Loucy (cell line): ENCODE results near the gene SLC28A1.

ENCODE experiments used
- H2AFZ ChIP-seq: fragments of 200-600 bp; sonication (generic); 2 replicates; pipeline ENCODE4 v1.6.0; 2016; ENCODE audit warnings: antibody characterized with exemption, mild to moderate bottlenecking, low read length, moderate library complexity
- H3F3A ChIP-seq: fragments of 200-600 bp; 2 replicates; pipeline ENCODE4 v1.6.0; 2016; ENCODE audit warnings: antibody characterized with exemption, low read depth, mild to moderate bottlenecking
- H3K27me3 ChIP-seq: fragments of 200-600 bp; sonication (generic); 2 replicates; pipeline ENCODE4 v1.6.1; 2014; ENCODE audit warnings: low read length, mild to moderate bottlenecking; ENCODE audit not compliant: insufficient read depth, poor library complexity, severe bottlenecking
- H3K36me3 ChIP-seq: fragments of 200-600 bp; sonication (generic); 2 replicates; pipeline ENCODE4 v1.6.1; 2016; ENCODE audit warnings: low read length; ENCODE audit not compliant: insufficient read depth
- H3K4me1 ChIP-seq: fragments of 200-600 bp; sonication (generic); 2 replicates; pipeline ENCODE4 v1.5.1; 2014; ENCODE audit warnings: low read length, mild to moderate bottlenecking; ENCODE audit not compliant: insufficient read depth, poor library complexity, severe bottlenecking
- H3K4me2 ChIP-seq: fragments of 200-600 bp; sonication (generic); 2 replicates; pipeline ENCODE4 v1.6.0; 2014; ENCODE audit warnings: antibody characterized with exemption, low read length, low read depth, mild to moderate bottlenecking; ENCODE audit not compliant: poor library complexity, severe bottlenecking
- H3K4me3 ChIP-seq: fragments of 200-600 bp; sonication (generic); 2 replicates; pipeline ENCODE4 v1.5.1; 2014; ENCODE audit warnings: low read length, mild to moderate bottlenecking, mixed read lengths; ENCODE audit not compliant: poor library complexity, severe bottlenecking
- H3K79me2 ChIP-seq: fragments of 200-600 bp; sonication (generic); 2 replicates; pipeline ENCODE4 v1.6.1; 2014; ENCODE audit warnings: low read length; ENCODE audit not compliant: insufficient read depth
- H3K9ac ChIP-seq: fragments of 200-600 bp; sonication (generic); 2 replicates; pipeline ENCODE4 v1.6.0; 2014; ENCODE audit warnings: mild to moderate bottlenecking, low read depth, low read length, moderate library complexity; ENCODE audit not compliant: poor library complexity, severe bottlenecking
- H3K9me2 ChIP-seq: fragments of 200-600 bp; sonication (generic); replicated peaks from 2 replicates; pipeline ENCODE4 v1.6.1; 2016; ENCODE audit warnings: low read depth, low read length, mixed read lengths
- H3K9me3 ChIP-seq: fragments of 200-600 bp; sonication (generic); 2 replicates; pipeline ENCODE4 v1.6.1; 2014; ENCODE audit warnings: mild to moderate bottlenecking, antibody characterized with exemption, low read length, low read depth; ENCODE audit not compliant: insufficient read depth
- H4K20me1 ChIP-seq: fragments of 200-600 bp; sonication (generic); 2 replicates; pipeline ENCODE4 v1.6.0; 2014; ENCODE audit warnings: antibody characterized with exemption, low read length, mild to moderate bottlenecking; ENCODE audit not compliant: insufficient read depth, poor library complexity, severe bottlenecking
- EZH2phosphoT487 ChIP-seq: fragments of 200-600 bp; IDR thresholded peaks from 2 replicates; pipeline ENCODE4 v1.6.1; 2018; ENCODE audit warnings: antibody characterized with exemption, mild to moderate bottlenecking, moderate library complexity, borderline replicate concordance
- TF ChIP-seq, protein P1 (sequence below): fragments of 200-600 bp; sonication (generic); conservative IDR thresholded peaks from 2 replicates; pipeline ENCODE4 v1.5.1; 2014; ENCODE audit warnings: mild to moderate bottlenecking, antibody characterized with exemption, low read length

Gene SLC28A1

DNA sequence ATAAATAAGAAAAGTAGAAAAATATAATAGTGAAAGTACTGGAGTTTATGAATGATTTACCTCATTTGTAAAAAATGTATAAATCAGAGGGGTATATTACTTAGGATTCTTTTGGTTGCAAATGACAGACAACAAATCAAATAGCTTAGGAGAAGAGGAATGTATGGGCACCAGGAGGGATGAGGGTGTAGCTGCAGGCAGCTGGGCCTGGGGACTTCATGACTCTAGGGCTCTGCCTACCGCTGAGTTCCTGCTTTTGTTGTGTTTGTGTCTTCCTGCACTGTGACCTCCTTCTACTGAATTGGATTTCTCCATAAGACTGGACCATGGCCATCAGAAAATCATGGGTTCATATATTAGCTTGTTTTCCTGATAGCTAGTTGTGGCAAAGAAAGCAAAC, 69.3 kb downstream of the SLC28A1 start:
- Histone ChIP-seq H3K9ac (no peak overlapping the region), H3F3A (no peaks in the 10 kb centered on the region), H3K36me3 (no peaks in the 10 kb centered on the region), H3K9me2 (no peaks in the 10 kb centered on the region), H4K20me1 (no peaks in the 10 kb centered on the region), H3K4me1 (no peaks in the 10 kb centered on the region), H2AFZ (no peak overlapping the region; the same call in 1 of the 2 replicates), H3K4me3 (no peak overlapping the region), H3K9me3 (no peaks in the 10 kb centered on the region), H3K4me2 (no peak overlapping the region), H3K79me2 (no peaks in the 10 kb centered on the region), H3K27me3 (no peaks in the 10 kb centered on the region)
- no peak for TF ChIP-seq EZH2phosphoT487
- TF ChIP-seq, protein P1, sequence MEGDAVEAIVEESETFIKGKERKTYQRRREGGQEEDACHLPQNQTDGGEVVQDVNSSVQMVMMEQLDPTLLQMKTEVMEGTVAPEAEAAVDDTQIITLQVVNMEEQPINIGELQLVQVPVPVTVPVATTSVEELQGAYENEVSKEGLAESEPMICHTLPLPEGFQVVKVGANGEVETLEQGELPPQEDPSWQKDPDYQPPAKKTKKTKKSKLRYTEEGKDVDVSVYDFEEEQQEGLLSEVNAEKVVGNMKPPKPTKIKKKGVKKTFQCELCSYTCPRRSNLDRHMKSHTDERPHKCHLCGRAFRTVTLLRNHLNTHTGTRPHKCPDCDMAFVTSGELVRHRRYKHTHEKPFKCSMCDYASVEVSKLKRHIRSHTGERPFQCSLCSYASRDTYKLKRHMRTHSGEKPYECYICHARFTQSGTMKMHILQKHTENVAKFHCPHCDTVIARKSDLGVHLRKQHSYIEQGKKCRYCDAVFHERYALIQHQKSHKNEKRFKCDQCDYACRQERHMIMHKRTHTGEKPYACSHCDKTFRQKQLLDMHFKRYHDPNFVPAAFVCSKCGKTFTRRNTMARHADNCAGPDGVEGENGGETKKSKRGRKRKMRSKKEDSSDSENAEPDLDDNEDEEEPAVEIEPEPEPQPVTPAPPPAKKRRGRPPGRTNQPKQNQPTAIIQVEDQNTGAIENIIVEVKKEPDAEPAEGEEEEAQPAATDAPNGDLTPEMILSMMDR = no peak

DNA sequence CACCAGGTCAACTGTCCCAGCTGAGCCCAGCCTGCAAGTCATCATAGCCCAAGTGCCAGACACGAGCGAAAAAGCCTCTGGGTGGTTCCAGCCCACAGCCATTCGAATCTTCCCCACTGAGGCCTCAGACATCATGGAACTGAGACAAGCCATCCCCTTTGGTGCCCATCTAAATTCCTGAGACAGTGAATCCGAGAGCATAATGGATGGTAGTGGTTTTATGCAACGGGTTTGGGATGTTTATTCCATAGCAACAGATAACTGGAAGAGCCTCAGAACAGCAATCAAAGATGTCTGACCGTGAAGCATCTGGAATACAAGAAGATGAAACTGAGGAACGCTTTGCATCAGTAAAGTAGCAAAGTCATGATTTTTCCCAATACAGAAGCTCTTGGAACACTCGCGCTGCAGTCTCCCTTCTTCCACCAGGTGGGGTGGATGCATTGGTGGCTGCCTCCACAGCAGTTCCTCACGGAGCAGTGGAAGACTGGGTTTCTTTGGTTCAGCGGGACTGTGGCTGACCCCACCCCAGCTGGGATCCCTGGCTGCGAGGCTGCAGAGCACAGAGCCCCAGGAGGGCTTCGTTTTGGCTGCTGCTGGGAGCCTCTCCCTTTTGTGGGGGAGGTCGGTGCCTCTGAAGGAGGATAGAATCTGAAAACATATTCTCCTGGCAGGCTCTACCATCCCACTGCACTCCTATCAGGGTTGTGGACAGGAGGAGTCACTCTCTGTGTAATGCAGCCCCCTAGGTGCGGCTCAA, 70.8 kb downstream of the SLC28A1 start:
- Histone ChIP-seq H2AFZ (0 out of 2 replicates have a peak overlapping the region, but pooled peaks have one; percentile 2), H3K4me2 (no peak overlapping the region), H3K9me3 (no peaks in the 10 kb centered on the region), H3F3A (no peaks in the 10 kb centered on the region), H3K36me3 (no peaks in the 10 kb centered on the region), H3K27me3 (no peaks in the 10 kb centered on the region), H3K4me1 (peaks cover 6% of the 10 kb centered on the region), H3K79me2 (no peaks in the 10 kb centered on the region), H3K9me2 (no peaks in the 10 kb centered on the region), H4K20me1 (no peaks in the 10 kb centered on the region), H3K4me3 (no peak overlapping the region), H3K9ac (no peak overlapping the region)
- TF ChIP-seq, protein P1 = peak; percentile 59
- no peak for TF ChIP-seq EZH2phosphoT487

DNA sequence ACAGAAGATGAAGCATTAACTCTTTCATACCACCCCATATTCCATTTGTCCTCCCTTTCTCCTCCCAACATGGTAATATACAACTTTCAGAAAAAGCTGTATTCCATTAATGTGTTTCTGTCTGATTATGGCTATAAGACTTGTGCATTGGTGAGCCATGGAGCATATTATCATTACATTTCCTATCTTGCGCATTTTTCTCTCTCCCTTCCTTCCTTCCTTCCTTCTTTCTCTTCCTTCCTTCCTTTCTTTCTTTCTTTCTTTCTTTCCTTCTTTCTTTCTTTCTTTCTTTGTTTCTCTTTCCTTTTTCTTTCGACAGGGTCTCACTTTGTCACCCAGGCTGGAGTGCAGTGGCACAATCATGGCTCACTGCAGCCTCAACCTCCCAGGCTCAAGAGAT, 71.7 kb downstream of the SLC28A1 start:
- H2AFZ ChIP-seq = no peak overlapping the region
- no peaks in the 10 kb centered on the region for H4K20me1 ChIP-seq

More for the DNA sequence above, 71.7 kb downstream of the SLC28A1 start:
- H3K79me2 ChIP-seq = no peaks in the 10 kb centered on the region
- no peaks in the 10 kb centered on the region for H3K27me3 ChIP-seq
- H3K4me2 ChIP-seq = no peak overlapping the region
- TF ChIP-seq, protein P1 = no peak
- no peak for TF ChIP-seq EZH2phosphoT487
- no peak overlapping the region for H3K4me3 ChIP-seq
- H3K36me3 ChIP-seq = no peaks in the 10 kb centered on the region
- H3K9ac ChIP-seq = no peak overlapping the region
- no peaks in the 10 kb centered on the region for H3K9me2 ChIP-seq
- H3K4me1 ChIP-seq = peaks cover 6% of the 10 kb centered on the region
- H3K9me3 ChIP-seq = no peaks in the 10 kb centered on the region
- no peaks in the 10 kb centered on the region for H3F3A ChIP-seq
